Activated CD4-positive, alpha-beta memory T cell treated with anti-CD3 and anti-CD28 coated beads, Interleukin-2, amount 10 ng/mL, durations not matched to agents 7 days and 5 days (primary cell): ENCODE results near the gene SOX1. TPM values are rescaled to one million over a fixed set of nuclear protein-coding genes. Genes with fewer than 3 reads are reported as not detected.

Source experiments
- CTCF ChIA-PET: fragments of 350-600 bp; sonication (Branson Sonifier 250); formaldehyde crosslinking; loops from one replicate; lab custom pipeline; 2021; ENCODE audit warnings: antibody characterized with exemption, inconsistent platforms; lab: Charles Lee
- POLR2A ChIA-PET: fragments of 350-600 bp; sonication (Branson Sonifier 250); formaldehyde crosslinking; loops from one replicate; lab custom pipeline; 2021; ENCODE audit warnings: antibody characterized with exemption; lab: Charles Lee
- DNase-seq: peaks from one replicate; pipeline ENCODE4 v3.0.0-alpha.2; 2020
- H3K27ac Mint-ChIP-seq: one replicate; pipeline ENCODE4 v1.8.0; 2021; ENCODE audit warnings: mild to moderate bottlenecking, mixed read lengths
- H3K27me3 Mint-ChIP-seq: one replicate; pipeline ENCODE4 v1.8.0; 2021; ENCODE audit warnings: mixed read lengths
- H3K36me3 Mint-ChIP-seq: one replicate; pipeline ENCODE4 v1.8.0; 2021; ENCODE audit warnings: low read depth, mixed read lengths
- H3K4me1 Mint-ChIP-seq: one replicate; pipeline ENCODE4 v1.8.0; 2021; ENCODE audit warnings: mixed read lengths
- H3K4me3 Mint-ChIP-seq: one replicate; pipeline ENCODE4 v1.8.0; 2021; ENCODE audit warnings: mild to moderate bottlenecking, mixed read lengths
- H3K9me3 Mint-ChIP-seq: one replicate; pipeline ENCODE4 v1.8.0; 2021; ENCODE audit warnings: mixed read lengths
- total RNA-seq, 2 experiments: library from RNA; stranded (reverse); gene quantifications; one replicate each; pipeline ENCODE4 v1.2.3, GENCODE V29; 2021

The SOX1 gene
- total RNA-seq, 2 experiments from 2014 or later: not detected

- Mint-ChIP-seq H3K4me1 (no peaks in the 10 kb centered on the region), H3K27ac (no peak overlapping the region), H3K27me3 (peaks cover 8% of the 10 kb centered on the region), H3K9me3 (no peaks in the 10 kb centered on the region), H3K36me3 (no peaks in the 10 kb centered on the region), H3K4me3 (no peak overlapping the region)
- ChIA-PET CTCF (no interaction called here), POLR2A (no interaction called here)
- DNase-seq: no peak
Observed at GRCh38 chr13:112096959-112097358, 30.0 kb downstream of the SOX1 start.

GRCh38 chr13:112097770-112098169, 30.8 kb downstream of the SOX1 start:
- H3K4me3 Mint-ChIP-seq: no peak overlapping the region
- POLR2A ChIA-PET: no interaction called here
- no peaks in the 10 kb centered on the region for H3K36me3 Mint-ChIP-seq
- CTCF ChIA-PET: no interaction called here
- H3K27me3 Mint-ChIP-seq: peaks cover 15% of the 10 kb centered on the region
- no peaks in the 10 kb centered on the region for H3K4me1 Mint-ChIP-seq
- no peaks in the 10 kb centered on the region for H3K9me3 Mint-ChIP-seq
- DNase-seq: no peak
- no peak overlapping the region for H3K27ac Mint-ChIP-seq

GRCh38 chr13:112098699-112099098, 31.8 kb downstream of the SOX1 start:
- ChIA-PET CTCF (no interaction called here), POLR2A (no interaction called here)
- H3K4me3 Mint-ChIP-seq: no peak overlapping the region
- H3K27me3 Mint-ChIP-seq: peaks cover 16% of the 10 kb centered on the region
- DNase-seq: no peak
- no peak overlapping the region for H3K27ac Mint-ChIP-seq
- no peaks in the 10 kb centered on the region for H3K36me3 Mint-ChIP-seq
- H3K9me3 Mint-ChIP-seq: no peaks in the 10 kb centered on the region
- H3K4me1 Mint-ChIP-seq: no peaks in the 10 kb centered on the region

GRCh38 chr13:112101360-112101930, 34.5 kb downstream of the SOX1 start:
- no peak for DNase-seq
- H3K4me1 Mint-ChIP-seq: no peaks in the 10 kb centered on the region
- POLR2A ChIA-PET: no interaction called here
- H3K36me3 Mint-ChIP-seq: no peaks in the 10 kb centered on the region
- no peak overlapping the region for H3K27ac Mint-ChIP-seq
- CTCF ChIA-PET: no interaction called here
- H3K4me3 Mint-ChIP-seq: no peak overlapping the region
- H3K27me3 Mint-ChIP-seq: peaks cover 28% of the 10 kb centered on the region
- H3K9me3 Mint-ChIP-seq: no peaks in the 10 kb centered on the region

GRCh38 chr13:112102243-112102642, 35.3 kb downstream of the SOX1 start:
- no peaks in the 10 kb centered on the region for H3K36me3 Mint-ChIP-seq
- CTCF ChIA-PET: no interaction called here
- H3K4me3 Mint-ChIP-seq: no peak overlapping the region
- no peak for DNase-seq
- H3K27me3 Mint-ChIP-seq: peaks cover 36% of the 10 kb centered on the region
- H3K27ac Mint-ChIP-seq: no peak overlapping the region
- no peaks in the 10 kb centered on the region for H3K9me3 Mint-ChIP-seq
- POLR2A ChIA-PET: no interaction called here
- H3K4me1 Mint-ChIP-seq: no peaks in the 10 kb centered on the region

GRCh38 chr13:112103260-112103838, 36.4 kb downstream of the SOX1 start:
- no peak for DNase-seq
- no peaks in the 10 kb centered on the region for H3K36me3 Mint-ChIP-seq
- POLR2A ChIA-PET: no interaction called here
- H3K9me3 Mint-ChIP-seq: no peaks in the 10 kb centered on the region
- H3K4me3 Mint-ChIP-seq: no peak overlapping the region
- CTCF ChIA-PET: no interaction called here
- H3K4me1 Mint-ChIP-seq: no peaks in the 10 kb centered on the region
- H3K27ac Mint-ChIP-seq: no peak overlapping the region
- H3K27me3 Mint-ChIP-seq: peaks cover 40% of the 10 kb centered on the region

GRCh38 chr13:112103961-112104880, 37.3 kb downstream of the SOX1 start:
- no peak for DNase-seq
- Mint-ChIP-seq H3K4me1 (no peaks in the 10 kb centered on the region), H3K4me3 (no peak overlapping the region), H3K36me3 (no peaks in the 10 kb centered on the region), H3K27ac (no peak overlapping the region), H3K9me3 (no peaks in the 10 kb centered on the region), H3K27me3 (peaks cover 45% of the 10 kb centered on the region)
- CTCF ChIA-PET: no interaction called here
- POLR2A ChIA-PET: no interaction called here

- no peaks in the 10 kb centered on the region for H3K9me3 Mint-ChIP-seq
Observed at GRCh38 chr13:112104881-112105234, 37.9 kb downstream of the SOX1 start.

GRCh38 chr13:112105244-112105681, 38.3 kb downstream of the SOX1 start:
- H3K9me3 Mint-ChIP-seq: no peaks in the 10 kb centered on the region
- DNase-seq: no peak
- H3K27ac Mint-ChIP-seq: no peak overlapping the region
- H3K36me3 Mint-ChIP-seq: no peaks in the 10 kb centered on the region
- CTCF ChIA-PET: no interaction called here
- no peak overlapping the region for H3K4me3 Mint-ChIP-seq
- POLR2A ChIA-PET: no interaction called here
- H3K4me1 Mint-ChIP-seq: no peaks in the 10 kb centered on the region
- peaks cover 49% of the 10 kb centered on the region for H3K27me3 Mint-ChIP-seq

More at GRCh38 chr13:112104881-112105234, 37.9 kb downstream of the SOX1 start:
- Mint-ChIP-seq H3K4me3 (no peak overlapping the region), H3K36me3 (no peaks in the 10 kb centered on the region), H3K27me3 (peaks cover 48% of the 10 kb centered on the region), H3K4me1 (no peaks in the 10 kb centered on the region), H3K27ac (no peak overlapping the region)
- ChIA-PET POLR2A (no interaction called here), CTCF (no interaction called here)
- no peak for DNase-seq

GRCh38 chr13:112105892-112106291, 38.9 kb downstream of the SOX1 start:
- Mint-ChIP-seq H3K4me1 (no peaks in the 10 kb centered on the region), H3K27me3 (peaks cover 49% of the 10 kb centered on the region), H3K36me3 (no peaks in the 10 kb centered on the region), H3K27ac (no peak overlapping the region), H3K9me3 (no peaks in the 10 kb centered on the region), H3K4me3 (no peak overlapping the region)
- DNase-seq: no peak
- CTCF ChIA-PET: no interaction called here
- POLR2A ChIA-PET: no interaction called here

- no peaks in the 10 kb centered on the region for H3K4me1 Mint-ChIP-seq
- no peaks in the 10 kb centered on the region for H3K36me3 Mint-ChIP-seq
- no peaks in the 10 kb centered on the region for H3K9me3 Mint-ChIP-seq
- POLR2A ChIA-PET: no interaction called here
- peaks cover 49% of the 10 kb centered on the region for H3K27me3 Mint-ChIP-seq
- DNase-seq: no peak
- CTCF ChIA-PET: no interaction called here
- no peak overlapping the region for H3K27ac Mint-ChIP-seq
- no peak overlapping the region for H3K4me3 Mint-ChIP-seq
Observed at GRCh38 chr13:112106478-112107141, 39.7 kb downstream of the SOX1 start.

GRCh38 chr13:112107289-112107688, 40.3 kb downstream of the SOX1 start:
- no peaks in the 10 kb centered on the region for H3K36me3 Mint-ChIP-seq
- no peaks in the 10 kb centered on the region for H3K4me1 Mint-ChIP-seq
- no peak overlapping the region for H3K27ac Mint-ChIP-seq
- H3K27me3 Mint-ChIP-seq: peaks cover 44% of the 10 kb centered on the region
- H3K9me3 Mint-ChIP-seq: no peaks in the 10 kb centered on the region
- POLR2A ChIA-PET: no interaction called here
- CTCF ChIA-PET: interaction anchor here (0.5 kb wide), 1 partner anchor 1450 kb away, joined by 3 read pairs; no protein-coding TSS in a partner anchor
- no peak overlapping the region for H3K4me3 Mint-ChIP-seq
- DNase-seq: no peak

GRCh38 chr13:112110479-112110878, 43.5 kb downstream of the SOX1 start:
- H3K4me3 Mint-ChIP-seq: no peak overlapping the region

More at GRCh38 chr13:112110479-112110878, 43.5 kb downstream of the SOX1 start:
- Mint-ChIP-seq H3K4me1 (no peaks in the 10 kb centered on the region), H3K9me3 (no peaks in the 10 kb centered on the region), H3K36me3 (no peaks in the 10 kb centered on the region), H3K27ac (no peak overlapping the region), H3K27me3 (peaks cover 36% of the 10 kb centered on the region)
- no peak for DNase-seq
- POLR2A ChIA-PET: no interaction called here
- CTCF ChIA-PET: no interaction called here
